WI38 (cell line): ENCODE results near the gene SMR3B.

ENCODE experiments used
- H3K4me3 ChIP-seq: 2 replicates; pipeline ENCODE4 v1.5.1; 2011; ENCODE audit warnings: low read depth, mild to moderate bottlenecking, control low read depth, low read length
- CTCF ChIP-seq: IDR thresholded peaks from 2 replicates; pipeline ENCODE4 v1.5.1; 2012; ENCODE audit warnings: low read depth, mild to moderate bottlenecking, control low read depth, low read length

The SMR3B gene

GRCh38 chr4:70397580-70397979 lies 14.6 kb downstream of the SMR3B start, which contains the start of gene OPRPN:
TSS of gene OPRPN (plus strand) at chr4:70397940. CDS start at chr4:70399286, 1,346 bp downstream.
- H3K4me3 ChIP-seq = no peak within 1 kb of the TSS
- TF ChIP-seq CTCF = no peak

DNA sequence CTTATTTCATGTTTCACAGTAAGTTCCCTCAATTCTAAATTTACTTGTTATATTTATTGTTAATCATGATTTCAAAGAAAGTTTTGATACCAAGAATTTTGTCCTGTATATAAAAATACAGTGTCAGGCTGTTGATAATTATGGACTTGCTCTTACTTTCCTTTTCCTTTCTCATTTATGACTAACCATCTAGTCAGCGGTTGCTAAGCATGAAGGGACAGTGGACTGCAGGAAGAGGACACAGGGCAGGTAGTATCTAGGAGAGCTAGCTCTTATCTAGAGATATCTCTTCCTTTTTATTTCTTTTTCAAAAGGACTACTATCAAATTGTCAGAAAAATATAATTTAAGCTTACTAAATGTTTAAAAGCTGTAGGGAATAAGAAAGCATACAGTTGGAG lies 16.4 kb downstream of the SMR3B start:
- no peak for TF ChIP-seq CTCF
- H3K4me3 ChIP-seq = no peak overlapping the region

DNA sequence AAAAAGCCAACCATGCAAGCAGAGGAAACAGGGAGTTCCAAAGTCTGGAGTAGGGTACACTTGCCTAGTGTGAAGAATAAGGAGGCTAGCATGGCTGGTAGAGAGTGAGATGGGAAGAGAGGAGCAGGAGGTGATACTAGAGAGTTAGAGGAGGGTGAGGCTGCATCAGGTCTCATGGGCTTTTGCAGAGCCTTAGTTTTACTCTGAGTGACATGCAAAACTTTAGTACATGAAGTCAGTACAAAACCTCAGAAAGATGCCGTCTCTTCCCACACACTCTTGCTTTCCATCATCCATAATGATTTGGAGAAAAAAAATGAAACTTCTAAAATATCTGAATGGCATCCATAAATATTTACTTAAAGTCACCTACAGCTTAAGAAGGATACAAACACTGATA lies 19.8 kb downstream of the SMR3B start:
- TF ChIP-seq CTCF = no peak

DNA sequence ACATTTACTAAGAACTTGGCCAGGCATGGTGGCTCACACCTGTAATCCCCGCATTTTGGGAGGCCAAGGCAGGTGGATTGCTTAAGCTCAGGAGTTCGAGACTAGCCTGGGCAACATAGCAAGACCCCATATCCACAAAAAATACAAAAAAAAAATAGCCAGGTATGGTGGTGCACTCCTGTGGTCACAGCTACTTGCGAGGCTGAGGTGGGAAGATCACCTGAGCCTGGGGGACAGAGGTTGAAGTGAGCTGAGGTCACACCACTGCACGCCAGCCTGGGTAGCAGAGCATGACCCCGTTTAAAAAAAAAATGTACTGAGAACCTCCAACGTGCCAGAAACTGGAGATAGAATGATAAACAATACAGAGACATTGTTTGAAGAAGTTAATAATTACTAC lies 22.8 kb downstream of the SMR3B start:
- no peak for TF ChIP-seq CTCF
- no peak overlapping the region for H3K4me3 ChIP-seq

More for the DNA sequence above, 19.8 kb downstream of the SMR3B start:
- no peak overlapping the region for H3K4me3 ChIP-seq

- no peak for TF ChIP-seq CTCF
- no peak overlapping the region for H3K4me3 ChIP-seq
These were observed 42.4 kb downstream of the SMR3B start for GRCh38 chr4:70425306-70425705.

GRCh38 chr4:70426789-70427188 lies 43.9 kb downstream of the SMR3B start:
- no peak for TF ChIP-seq CTCF

DNA sequence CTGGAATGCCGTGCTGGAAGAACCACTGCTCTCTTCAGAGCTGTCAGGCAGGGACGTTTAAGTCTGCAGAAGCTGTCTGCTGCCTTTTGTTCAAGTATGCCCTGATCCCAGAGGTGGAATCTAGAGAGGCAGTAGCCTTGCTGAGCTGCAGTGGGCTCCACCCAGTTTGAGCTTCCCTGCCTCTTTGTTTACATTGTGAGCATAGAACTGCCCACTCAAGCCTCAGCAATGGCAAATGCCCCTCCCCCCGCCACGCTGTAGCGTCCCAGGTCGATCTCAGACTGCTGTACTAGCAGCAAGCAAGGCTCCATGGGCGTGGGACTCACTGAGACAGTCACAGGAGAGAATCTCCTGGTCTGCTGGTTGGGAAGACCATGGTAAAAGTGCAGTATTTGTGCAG lies 54.3 kb downstream of the SMR3B start:
- no peak for TF ChIP-seq CTCF
- no peak overlapping the region for H3K4me3 ChIP-seq

More at GRCh38 chr4:70426789-70427188, 43.9 kb downstream of the SMR3B start:
- H3K4me3 ChIP-seq = no peak overlapping the region
